NCI-H82 treated with DMSO at 0.1 percent for 48 hours (cell line): ENCODE data around the gene MAPKAPK3.

ENCODE experiments used
- DNase-seq: peaks from one replicate; lab custom pipeline; 2025; ENCODE audit not compliant: unreplicated experiment; lab: John Stamatoyannopoulos, UW

The MAPKAPK3 gene

GRCh38 chr3:50587373-50587772, 29.6 kb upstream of the MAPKAPK3 start:
- DNase-seq = no peak

GRCh38 chr3:50587806-50588758, 28.9 kb upstream of the MAPKAPK3 start:
- no peak for DNase-seq

- no peak for DNase-seq
Observed at GRCh38 chr3:50588759-50589433, 28.1 kb upstream of the MAPKAPK3 start.

GRCh38 chr3:50591196-50591741, 25.7 kb upstream of the MAPKAPK3 start:
- no peak for DNase-seq

GRCh38 chr3:50592568-50592967, 24.4 kb upstream of the MAPKAPK3 start:
- no peak for DNase-seq

- no peak for DNase-seq
Observed at GRCh38 chr3:50594253-50594785, 22.6 kb upstream of the MAPKAPK3 start.

GRCh38 chr3:50599115-50599715, 17.7 kb upstream of the MAPKAPK3 start:
- no peak for DNase-seq

- DNase-seq = no peak
Observed at GRCh38 chr3:50599716-50600118, 17.2 kb upstream of the MAPKAPK3 start.

- DNase-seq = no peak
Observed at GRCh38 chr3:50600141-50600753, 16.7 kb upstream of the MAPKAPK3 start.

GRCh38 chr3:50600841-50601591, 15.9 kb upstream of the MAPKAPK3 start:
- DNase-seq = no peak

GRCh38 chr3:50602595-50603191, 14.3 kb upstream of the MAPKAPK3 start:
- no peak for DNase-seq

- no peak for DNase-seq
Observed at GRCh38 chr3:50603261-50604109, 13.5 kb upstream of the MAPKAPK3 start.

- DNase-seq = no peak
Observed at GRCh38 chr3:50604110-50604621, 12.8 kb upstream of the MAPKAPK3 start.

GRCh38 chr3:50604628-50605588, 12.0 kb upstream of the MAPKAPK3 start:
- no peak for DNase-seq

GRCh38 chr3:50605901-50606326, 11.0 kb upstream of the MAPKAPK3 start:
- DNase-seq = no peak

- DNase-seq = no peak
Observed at GRCh38 chr3:50606596-50606995, 10.4 kb upstream of the MAPKAPK3 start.
